BLaER1 treated with 17β-estradiol and CSF1 and Interleukin-3, amounts not matched to agents 10 nM and 100 nM (cell line): ENCODE data around the gene TIAM2.
A peak's percentile ranks its signal among the peaks of the same experiment; 100 is the strongest.
"Not testable (repeated sequence)": the region's sequence is repeated elsewhere in the genome, so short reads cannot be mapped to it uniquely, and the experiment has no call there.

Experiments used
- H3K27ac ChIP-seq, 11 experiments: shearing (Covaris generic); formaldehyde crosslinking; 2 replicates each; pipeline ENCODE4 v1.8.1; 2022
- H3K27me3 ChIP-seq, 11 experiments: shearing (Covaris generic); formaldehyde crosslinking; 2 replicates each; pipeline ENCODE4 v1.8.1; 2022
- H3K36me3 ChIP-seq, 11 experiments: shearing (Covaris generic); formaldehyde crosslinking; 2 replicates each; pipeline ENCODE4 v1.8.1; 2022
- H3K4me1 ChIP-seq, 10 experiments: shearing (Covaris generic); formaldehyde crosslinking; 2 replicates each; pipeline ENCODE4 v1.8.1; 2022
- H3K4me2 ChIP-seq, 11 experiments: shearing (Covaris generic); formaldehyde crosslinking; 2 replicates each; pipeline ENCODE4 v1.8.1; 2022
- H3K4me3 ChIP-seq, 10 experiments: shearing (Covaris generic); formaldehyde crosslinking; 2 replicates each; pipeline ENCODE4 v1.8.1; 2022
- H3K9ac ChIP-seq, 11 experiments: shearing (Covaris generic); formaldehyde crosslinking; 2 replicates each; pipeline ENCODE4 v1.8.1; 2022
- H3K9me3 ChIP-seq, 11 experiments: shearing (Covaris generic); formaldehyde crosslinking; replicated peaks in 1 of 11; 2 replicates each; pipeline ENCODE4 v1.8.1; 2022
- H4K20me1 ChIP-seq, 11 experiments: shearing (Covaris generic); formaldehyde crosslinking; 2 replicates each; pipeline ENCODE4 v1.8.1; 2022
- Cebpa-rat ChIP-seq, 11 experiments: shearing (Covaris generic); IDR thresholded peaks; 2 replicates each; pipeline ENCODE4 v1.8.1; 2022

The TIAM2 gene

DNA sequence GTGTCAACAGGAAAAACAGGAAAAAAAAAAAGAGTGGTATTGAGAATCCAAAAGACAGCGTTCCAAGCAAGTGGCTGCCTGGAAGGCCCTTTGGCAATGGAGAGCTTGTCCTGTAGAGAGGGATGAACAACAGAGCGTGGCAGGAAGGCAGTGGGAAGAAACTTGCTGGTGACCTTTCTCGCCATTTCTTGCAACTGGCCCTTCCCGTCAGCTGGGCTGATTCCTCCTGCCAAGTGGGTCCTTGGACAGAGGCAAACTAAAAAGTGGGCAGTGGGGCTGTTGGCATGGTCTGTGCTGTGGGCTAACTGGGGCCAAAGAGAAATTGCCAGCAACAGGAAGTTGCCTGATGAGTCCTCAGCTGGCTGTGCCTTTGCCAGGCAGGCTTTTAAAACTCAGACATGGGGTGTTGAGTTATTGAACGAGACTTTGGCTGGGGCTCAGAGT lies 224.8 kb downstream of the TIAM2 start:
- Histone ChIP-seq H3K27me3 (no peaks in the 10 kb centered on the region), H3K9me3 (no peaks in the 10 kb centered on the region), H3K4me3 (no peak overlapping the region), H3K4me1 (peaks cover 9 to 31% (median 14%) of the 10 kb centered on the region in 10 experiments), H3K4me2 (no peak overlapping the region), H3K27ac (no peak overlapping the region), H3K9ac (no peak overlapping the region), H4K20me1 (no peaks in the 10 kb centered on the region), H3K36me3 (no peaks in the 10 kb centered on the region)
- TF ChIP-seq Cebpa-rat (IDR thresholded peaks at IDR 0.05): no peak

DNA sequence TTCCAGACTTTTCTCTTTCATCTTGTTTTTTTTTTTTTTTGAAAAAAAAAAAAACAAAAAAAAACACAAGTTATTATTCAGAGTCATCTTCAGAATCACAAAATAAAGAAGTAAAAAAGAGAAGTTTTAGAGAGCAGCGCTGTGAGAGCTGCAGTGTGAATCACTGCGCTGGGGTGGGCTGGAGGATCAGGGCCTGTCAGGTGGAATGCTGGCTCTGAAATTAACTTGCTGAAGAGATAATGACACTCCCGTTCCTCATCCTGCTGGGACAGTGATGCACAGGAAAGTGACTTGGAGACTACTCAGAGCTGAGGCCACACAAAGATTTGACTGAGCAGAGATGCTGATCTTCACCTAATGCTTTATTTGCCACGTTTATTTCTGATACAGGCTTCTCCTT lies 226.0 kb downstream of the TIAM2 start:
- no peak for TF ChIP-seq Cebpa-rat (IDR thresholded peaks at IDR 0.05)
- H3K27me3 ChIP-seq: no peaks in the 10 kb centered on the region
- no peaks in the 10 kb centered on the region for H4K20me1 ChIP-seq
- H3K4me2 ChIP-seq: 0 out of 22 replicates have a peak overlapping the region, but pooled peaks of 2 of the 11 experiments have one; percentile 1 to 15
- no peak overlapping the region for H3K4me3 ChIP-seq
- no peaks in the 10 kb centered on the region for H3K9me3 ChIP-seq
- no peak overlapping the region for H3K9ac ChIP-seq
- no peak overlapping the region for H3K27ac ChIP-seq
- no peaks in the 10 kb centered on the region for H3K36me3 ChIP-seq
- H3K4me1 ChIP-seq: peaks cover 9 to 31% (median 14%) of the 10 kb centered on the region in 10 experiments

DNA sequence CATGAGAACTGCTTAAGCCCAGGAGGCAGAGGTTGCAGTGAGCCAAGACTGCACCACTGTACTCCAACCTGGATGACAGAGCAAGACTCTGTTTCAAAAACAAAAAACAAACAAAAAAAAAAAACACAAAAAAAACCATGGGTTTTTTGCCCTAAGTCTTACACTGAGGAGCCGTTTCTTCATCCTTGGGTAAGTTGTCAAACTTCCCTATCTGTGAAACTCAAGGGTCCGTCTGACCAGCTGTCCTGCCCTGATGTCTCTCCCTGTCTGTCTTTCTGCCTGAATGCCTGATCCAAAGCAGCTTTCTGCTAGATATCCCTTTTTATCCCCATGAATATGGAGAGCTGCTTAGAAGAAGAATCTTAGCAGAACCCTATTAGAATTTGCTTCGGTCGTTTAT lies 227.4 kb downstream of the TIAM2 start:
- Histone ChIP-seq H3K4me2 (no peak overlapping the region), H3K9me3 (no peaks in the 10 kb centered on the region), H3K27me3 (no peaks in the 10 kb centered on the region), H3K27ac (no peak overlapping the region), H3K36me3 (no peaks in the 10 kb centered on the region), H4K20me1 (no peaks in the 10 kb centered on the region), H3K4me1 (peaks cover 0 to 31% (median 4%) of the 10 kb centered on the region in 10 experiments; a peak in 10 of 20 replicates), H3K9ac (no peak overlapping the region), H3K4me3 (no peak overlapping the region)
- no peak for TF ChIP-seq Cebpa-rat (IDR thresholded peaks at IDR 0.05)

DNA sequence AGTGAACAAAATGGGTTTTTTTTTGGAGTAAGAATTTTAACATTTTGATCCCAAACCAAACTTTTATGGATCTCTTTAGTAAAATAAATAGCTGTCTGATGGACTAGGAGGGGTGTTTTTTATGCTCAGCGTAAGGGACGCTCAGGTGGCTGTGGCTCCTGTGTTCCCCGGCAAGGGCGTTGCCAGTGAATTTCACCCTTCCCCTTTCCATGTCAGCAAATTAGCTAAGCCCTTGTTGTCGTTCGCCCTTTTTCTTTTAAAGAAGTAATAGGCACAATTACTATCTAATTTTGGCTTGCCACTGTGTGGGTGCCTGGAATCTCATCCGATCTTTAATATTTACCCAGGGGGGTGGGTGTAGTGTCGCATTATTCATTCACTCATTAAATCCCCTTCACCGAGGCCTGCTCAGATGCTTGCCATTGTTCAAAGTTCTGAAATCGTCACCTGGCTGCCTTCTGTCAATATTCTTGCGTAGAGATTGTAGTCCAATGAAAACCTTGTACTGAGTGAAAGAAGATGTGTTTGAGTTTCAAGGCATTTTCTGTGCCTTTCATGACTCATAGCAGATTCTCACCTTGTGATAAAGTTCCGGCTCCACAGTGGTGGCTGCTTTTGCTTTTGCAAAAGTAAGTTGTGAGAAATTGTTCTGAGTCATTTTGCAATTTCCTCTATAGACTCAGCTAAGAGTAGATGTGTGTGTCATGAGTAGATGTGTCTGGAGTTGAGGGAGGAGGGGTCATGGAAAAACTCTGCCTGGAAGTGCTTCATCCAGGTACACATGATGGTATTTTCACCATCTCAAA lies 228.7 kb downstream of the TIAM2 start:
- Histone ChIP-seq H3K4me3 (no peak overlapping the region), H3K4me1 (peaks cover 0 to 31% (median 4%) of the 10 kb centered on the region in 10 experiments; a peak in 9 of 20 replicates), H3K9me3 (no peaks in the 10 kb centered on the region), H3K36me3 (no peaks in the 10 kb centered on the region), H3K27me3 (no peaks in the 10 kb centered on the region), H3K27ac (no peak overlapping the region), H3K9ac (no peak overlapping the region), H3K4me2 (peak overlapping the region in 5 of 11 experiments; percentile 5 to 20 (median 17); a peak in 4 of 22 replicates), H4K20me1 (no peaks in the 10 kb centered on the region)
- TF ChIP-seq Cebpa-rat (IDR thresholded peaks at IDR 0.05): no peak

DNA sequence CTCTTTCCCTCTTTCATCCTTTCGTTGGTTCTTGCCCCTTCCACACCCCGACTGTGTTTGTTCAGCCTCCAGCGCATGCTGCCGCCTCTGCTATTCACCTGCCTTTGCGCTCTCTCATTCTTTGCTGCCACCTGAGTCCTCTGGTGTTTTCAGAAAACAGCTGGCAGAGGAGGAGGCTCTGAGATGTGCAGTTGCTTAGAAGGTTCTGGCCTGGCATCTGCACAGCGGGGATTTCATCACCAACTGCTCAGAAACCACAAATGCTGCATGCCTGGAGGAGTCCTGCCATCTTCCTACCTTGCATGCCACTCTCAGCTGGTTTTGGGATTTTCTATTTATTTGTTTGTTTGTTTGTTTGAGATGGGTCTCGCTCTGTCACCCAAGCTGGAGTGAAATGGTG lies 229.5 kb downstream of the TIAM2 start:
- Histone ChIP-seq H3K4me3 (no peak overlapping the region), H3K9me3 (peaks cover 0 to 3% (median 0%) of the 10 kb centered on the region in 11 experiments; a peak in 6 of 22 replicates), H4K20me1 (no peaks in the 10 kb centered on the region), H3K36me3 (no peaks in the 10 kb centered on the region), H3K9ac (no peak overlapping the region), H3K27ac (no peak overlapping the region), H3K27me3 (no peaks in the 10 kb centered on the region), H3K4me1 (peaks cover 0 to 31% (median 4%) of the 10 kb centered on the region in 10 experiments; a peak in 9 of 20 replicates), H3K4me2 (peak overlapping the region in 4 of 11 experiments; percentile 9 to 20 (median 18); a peak in 1 of 22 replicates)
- TF ChIP-seq Cebpa-rat (IDR thresholded peaks at IDR 0.05): no peak

DNA sequence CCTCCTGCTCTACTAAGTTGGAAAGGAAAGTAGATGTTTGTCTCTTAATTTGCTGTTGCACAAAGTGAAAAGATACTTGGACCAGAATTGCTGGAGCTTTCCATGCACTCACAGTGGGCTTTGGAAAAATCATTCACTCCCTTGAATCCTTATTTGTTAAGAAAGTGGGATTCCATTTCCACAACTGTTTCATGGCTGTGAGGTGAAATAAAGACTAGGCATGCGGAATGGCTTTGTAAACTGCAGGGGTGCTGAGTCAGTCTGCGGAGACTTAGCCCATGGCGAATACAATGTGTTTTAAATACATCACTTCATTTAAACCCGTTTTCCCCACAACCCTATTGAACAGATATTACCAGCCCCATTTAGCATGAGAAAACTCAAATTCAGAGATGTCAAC lies 231.9 kb downstream of the TIAM2 start:
- peaks cover 0 to 9% (median 4%) of the 10 kb centered on the region in 11 experiments; a peak in 8 of 22 replicates for H3K9me3 ChIP-seq
- H3K4me3 ChIP-seq: no peak overlapping the region
- no peaks in the 10 kb centered on the region for H3K27me3 ChIP-seq
- TF ChIP-seq Cebpa-rat (IDR thresholded peaks at IDR 0.05): no peak
- H3K4me2 ChIP-seq: no peak overlapping the region
- H3K27ac ChIP-seq: no peak overlapping the region
- no peak overlapping the region for H3K9ac ChIP-seq
- no peaks in the 10 kb centered on the region for H3K36me3 ChIP-seq
- peaks cover 0 to 12% (median 4%) of the 10 kb centered on the region in 10 experiments; a peak in 9 of 20 replicates for H3K4me1 ChIP-seq
- H4K20me1 ChIP-seq: no peaks in the 10 kb centered on the region

DNA sequence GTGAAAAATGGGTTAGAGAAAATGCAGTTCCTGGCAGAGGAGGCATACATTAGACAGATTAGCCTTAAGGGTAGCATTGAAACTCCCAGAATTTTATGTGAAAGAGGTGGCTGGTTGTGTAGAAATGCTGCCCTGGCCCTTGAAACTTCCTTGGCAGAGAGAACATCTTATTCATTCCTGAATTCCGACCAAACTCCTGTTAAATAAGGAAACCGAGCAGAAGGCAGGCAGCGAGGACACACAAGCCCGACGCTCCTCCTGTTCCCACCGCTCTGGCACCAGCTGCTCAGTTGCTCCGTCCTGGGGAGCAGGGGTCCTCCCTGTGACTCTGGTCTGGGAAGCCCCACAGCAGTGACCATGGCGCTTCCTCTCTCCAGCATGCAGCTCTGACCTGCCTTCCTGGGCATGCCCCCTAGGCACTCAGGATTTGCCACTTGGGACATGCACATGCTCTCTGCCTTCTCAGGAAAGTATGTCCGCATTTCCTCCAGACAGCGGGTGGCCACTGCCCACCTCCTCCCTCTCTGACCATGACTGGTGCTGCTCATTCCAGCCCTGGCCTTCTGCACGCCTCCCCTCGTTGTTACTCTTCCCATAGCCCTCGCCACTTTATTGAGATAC lies 233.5 kb downstream of the TIAM2 start:
- Histone ChIP-seq H3K4me2 (no peak overlapping the region), H3K4me3 (no peak overlapping the region), H3K27ac (no peak overlapping the region), H3K36me3 (no peaks in the 10 kb centered on the region), H3K4me1 (peaks cover 0 to 11% (median 4%) of the 10 kb centered on the region in 10 experiments; a peak in 9 of 20 replicates), H4K20me1 (no peaks in the 10 kb centered on the region), H3K27me3 (no peaks in the 10 kb centered on the region), H3K9me3 (peaks cover 0 to 9% (median 4%) of the 10 kb centered on the region in 11 experiments; a peak in 8 of 22 replicates), H3K9ac (no peak overlapping the region)
- TF ChIP-seq Cebpa-rat (IDR thresholded peaks at IDR 0.05): no peak

DNA sequence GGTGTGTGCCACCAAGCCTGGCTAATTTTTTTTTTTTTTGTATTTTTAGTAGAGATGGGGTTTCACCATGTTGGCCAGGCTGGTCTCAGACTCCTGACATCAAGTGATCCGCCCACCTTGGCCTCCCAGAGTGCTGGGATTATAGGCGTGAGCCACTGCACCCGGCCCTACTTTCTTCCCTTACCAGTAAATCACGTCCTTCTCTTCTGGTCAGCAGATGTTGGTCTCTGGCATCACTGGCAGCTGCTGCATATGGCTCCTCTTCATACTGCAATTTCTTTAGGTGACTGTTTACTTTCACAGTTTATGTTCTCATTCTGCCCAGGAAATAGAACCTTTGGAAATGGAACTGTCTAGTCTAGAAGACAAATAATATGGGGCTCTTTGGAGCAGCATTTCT lies 235.9 kb downstream of the TIAM2 start:
- H3K9ac ChIP-seq, H3K9me3 ChIP-seq, H3K27ac ChIP-seq, H3K4me2 ChIP-seq, H4K20me1 ChIP-seq, H3K4me3 ChIP-seq, H3K36me3 ChIP-seq, H3K27me3 ChIP-seq, H3K4me1 ChIP-seq: not testable (repeated sequence)

DNA sequence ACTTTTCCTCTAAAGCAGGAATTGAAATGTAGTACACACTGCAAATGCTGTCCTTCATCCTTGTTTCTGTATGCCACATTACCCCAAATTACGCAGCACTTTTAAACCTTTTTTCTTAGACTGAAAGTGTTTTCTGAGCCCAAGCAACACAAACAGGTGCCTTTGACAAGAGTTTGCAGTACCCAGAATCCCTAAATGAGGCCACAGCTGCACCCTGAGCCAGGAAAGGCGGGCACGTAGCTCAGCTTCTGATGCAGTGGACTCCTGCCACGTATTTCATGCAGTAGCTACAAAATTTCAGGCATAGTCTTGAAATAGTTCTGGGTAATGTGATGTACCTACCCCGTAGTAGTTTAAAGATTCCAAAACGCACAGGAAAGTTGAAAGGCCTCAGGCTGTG lies 237.7 kb downstream of the TIAM2 start:
- H3K4me3 ChIP-seq: no peak overlapping the region
- TF ChIP-seq Cebpa-rat (IDR thresholded peaks at IDR 0.05): no peak
- no peaks in the 10 kb centered on the region for H3K4me1 ChIP-seq
- H3K27me3 ChIP-seq: no peaks in the 10 kb centered on the region
- peaks cover 0 to 7% (median 0%) of the 10 kb centered on the region in 11 experiments; a peak in 4 of 22 replicates for H3K36me3 ChIP-seq
- H3K27ac ChIP-seq: no peak overlapping the region
- no peak overlapping the region for H3K4me2 ChIP-seq
- peaks cover 9 to 23% (median 13%) of the 10 kb centered on the region in 11 experiments for H3K9me3 ChIP-seq
- H4K20me1 ChIP-seq: no peaks in the 10 kb centered on the region
- H3K9ac ChIP-seq: no peak overlapping the region
